Transverse colon (tissue), 4 donors: ENCODE results near the gene ACSF3. TPM values are rescaled to one million over a fixed set of nuclear protein-coding genes. Genes with fewer than 3 reads are reported as not detected.

Experiments
- DNase-seq: peaks from one replicate; pipeline ENCODE4 v3.0.0-alpha.2; 2019
- H3K27ac ChIP-seq, 4 donors: fragments of 200-600 bp; sonication (generic); 2 replicates each; pipeline ENCODE4 v1.5.1; 2016 to 2018; ENCODE audit warnings: inconsistent platforms in 4 of 4
- H3K27me3 ChIP-seq: fragments of 200-600 bp; sonication (generic); 2 replicates; pipeline ENCODE4 v1.5.1; 2017; ENCODE audit warnings: inconsistent platforms
- H3K36me3 ChIP-seq, 4 donors: fragments of 200-600 bp; sonication (generic); 2 replicates each; pipeline ENCODE4 v1.5.1; 2017 to 2019; ENCODE audit warnings: inconsistent platforms in 4 of 4
- H3K4me1 ChIP-seq, 4 donors: fragments of 200-600 bp; sonication (generic); 2 replicates each; pipeline ENCODE4 v1.5.1; 2017 to 2020; ENCODE audit warnings: inconsistent platforms in 4 of 4
- H3K4me3 ChIP-seq, 4 donors: fragments of 200-600 bp; sonication (generic); 1 replicate in 1 of 4; 2 replicates in 3 of 4; pipeline versions ENCODE4 v1.5.1 to v1.6.1; 2017 to 2019; ENCODE audit warnings: inconsistent platforms in 4 of 4
- H3K9me3 ChIP-seq, 2 donors: fragments of 200-600 bp; sonication (generic); 2 replicates each; pipeline ENCODE4 v1.5.1; 2017 to 2019; ENCODE audit warnings: inconsistent platforms in 2 of 2
- EP300 ChIP-seq: sonication (generic); formaldehyde crosslinking; IDR thresholded peaks from one replicate; pipeline ENCODE4 v1.6.1; 2017; ENCODE audit warnings: antibody characterized with exemption, low read depth
- POLR2A ChIP-seq: fragments of 450-650 bp; IDR thresholded peaks from one replicate; pipeline ENCODE4 v1.6.1; 2016; ENCODE audit warnings: antibody characterized with exemption, mild to moderate bottlenecking, moderate library complexity
- POLR2AphosphoS5 ChIP-seq, 3 donors: sonication (generic); formaldehyde crosslinking; IDR thresholded peaks; one replicate each; pipeline ENCODE4 v1.6.1; 2016; ENCODE audit warnings: antibody characterized with exemption in 3 of 3
- WGBS, 2 donors: methylation state at CpG; one replicate each; pipeline ENCODE4 v1.1.5; 2018; ENCODE audit warnings: low coverage in 1 of 2; 5-methylcytosine and 5-hydroxymethylcytosine counted together
- in situ Hi-C, 4 donors: fragments of 200-750 bp; cut with MboI; loops; one replicate each; pipeline versions ENCODE4 v1.15.0 to v1.15.1; 2017; ENCODE audit warnings: low sequenced_read_pairs in 3 of 4, low pct_ligation_motif_present in 1 of 4, low pct_unique_long_range_greater_than_20kb in 1 of 4
- intact Hi-C: fragments of 100-400 bp; cut with DNase I; formaldehyde crosslinking; loops from one replicate; pipeline ENCODE4 v1.15.1; 2023; ENCODE audit warnings: low total_unique reads
- total RNA-seq, 4 donors: library from RNA; depleted of rRNA; stranded (reverse); fragments of >200 nt; gene quantifications; one replicate each; pipeline ENCODE4 v1.1.0, GENCODE V29; 2016
- TF ChIP-seq, protein P1 (sequence below), 5 experiments: fragments of 200-600 bp in 3 of 5; fragments of 450-650 bp in 2 of 5; sonication (generic) in 3 of 5; IDR thresholded peaks; 1 replicate in 2 of 5; 2 replicates in 3 of 5; pipeline ENCODE4 v1.5.1; 2016 to 2017; ENCODE audit warnings: antibody characterized with exemption in 5 of 5, inconsistent platforms in 3 of 5, mild to moderate bottlenecking in 2 of 5, moderate library complexity in 1 of 5

The ACSF3 gene
- total RNA-seq, 4 donors from 2014 or later, result 54.5 to 120 (median 75.8) TPM

DNA sequence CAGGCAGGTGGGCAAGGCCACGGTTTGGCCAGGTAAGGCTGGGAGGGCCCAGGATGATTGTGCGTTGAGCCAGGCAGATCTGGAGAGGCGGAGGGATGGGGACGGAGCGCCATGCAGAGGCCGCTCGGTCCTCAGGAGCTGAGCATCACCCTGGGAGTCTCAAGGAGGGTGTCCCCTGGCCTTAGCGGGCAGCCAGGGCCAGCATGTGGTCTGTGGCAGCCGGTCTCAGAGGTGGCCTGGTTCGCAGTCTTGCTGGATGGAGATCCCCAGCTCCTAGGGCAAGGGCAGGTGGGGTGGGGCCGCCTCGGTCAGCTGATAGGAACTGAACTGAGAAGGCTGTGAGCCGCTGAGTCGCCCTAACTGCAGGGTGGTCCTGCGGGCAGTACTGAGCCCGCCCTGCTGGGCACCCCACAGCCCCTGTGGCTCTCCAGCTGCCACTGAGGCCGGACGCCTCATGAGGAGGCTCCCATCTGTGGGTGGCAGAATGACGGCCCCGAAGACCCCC is 66.2 kb downstream of the ACSF3 start:
- whole genome bisulfite sequencing, 2 donors, result 87% methylated on average over 20 of the region's 20 CpGs; no CpG with 5 or more reads in 1 of the 2 donors
- DNase-seq, result no peak
- TF ChIP-seq POLR2A, result no peak
- TF ChIP-seq, protein P1, sequence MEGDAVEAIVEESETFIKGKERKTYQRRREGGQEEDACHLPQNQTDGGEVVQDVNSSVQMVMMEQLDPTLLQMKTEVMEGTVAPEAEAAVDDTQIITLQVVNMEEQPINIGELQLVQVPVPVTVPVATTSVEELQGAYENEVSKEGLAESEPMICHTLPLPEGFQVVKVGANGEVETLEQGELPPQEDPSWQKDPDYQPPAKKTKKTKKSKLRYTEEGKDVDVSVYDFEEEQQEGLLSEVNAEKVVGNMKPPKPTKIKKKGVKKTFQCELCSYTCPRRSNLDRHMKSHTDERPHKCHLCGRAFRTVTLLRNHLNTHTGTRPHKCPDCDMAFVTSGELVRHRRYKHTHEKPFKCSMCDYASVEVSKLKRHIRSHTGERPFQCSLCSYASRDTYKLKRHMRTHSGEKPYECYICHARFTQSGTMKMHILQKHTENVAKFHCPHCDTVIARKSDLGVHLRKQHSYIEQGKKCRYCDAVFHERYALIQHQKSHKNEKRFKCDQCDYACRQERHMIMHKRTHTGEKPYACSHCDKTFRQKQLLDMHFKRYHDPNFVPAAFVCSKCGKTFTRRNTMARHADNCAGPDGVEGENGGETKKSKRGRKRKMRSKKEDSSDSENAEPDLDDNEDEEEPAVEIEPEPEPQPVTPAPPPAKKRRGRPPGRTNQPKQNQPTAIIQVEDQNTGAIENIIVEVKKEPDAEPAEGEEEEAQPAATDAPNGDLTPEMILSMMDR (IDR thresholded peaks at IDR 0.05), result no peak
- no peak for TF ChIP-seq EP300
- TF ChIP-seq POLR2AphosphoS5 (IDR thresholded peaks at IDR 0.05), result no peak
- intact Hi-C loops, result no loop called here
- Histone ChIP-seq H3K27ac (no peak overlapping the region), H3K4me3 (no peak overlapping the region), H3K4me1 (peaks cover 6 to 13% (median 8%) of the 10 kb centered on the region in 4 donors), H3K27me3 (peaks cover 14% of the 10 kb centered on the region), H3K36me3 (no peaks in the 10 kb centered on the region), H3K9me3 (no peaks in the 10 kb centered on the region)
- in situ Hi-C loops, result loop anchor here in 2 of 4 donors (25.0 kb wide), 1 partner anchor 223 kb away; no protein-coding TSS in a partner anchor

DNA sequence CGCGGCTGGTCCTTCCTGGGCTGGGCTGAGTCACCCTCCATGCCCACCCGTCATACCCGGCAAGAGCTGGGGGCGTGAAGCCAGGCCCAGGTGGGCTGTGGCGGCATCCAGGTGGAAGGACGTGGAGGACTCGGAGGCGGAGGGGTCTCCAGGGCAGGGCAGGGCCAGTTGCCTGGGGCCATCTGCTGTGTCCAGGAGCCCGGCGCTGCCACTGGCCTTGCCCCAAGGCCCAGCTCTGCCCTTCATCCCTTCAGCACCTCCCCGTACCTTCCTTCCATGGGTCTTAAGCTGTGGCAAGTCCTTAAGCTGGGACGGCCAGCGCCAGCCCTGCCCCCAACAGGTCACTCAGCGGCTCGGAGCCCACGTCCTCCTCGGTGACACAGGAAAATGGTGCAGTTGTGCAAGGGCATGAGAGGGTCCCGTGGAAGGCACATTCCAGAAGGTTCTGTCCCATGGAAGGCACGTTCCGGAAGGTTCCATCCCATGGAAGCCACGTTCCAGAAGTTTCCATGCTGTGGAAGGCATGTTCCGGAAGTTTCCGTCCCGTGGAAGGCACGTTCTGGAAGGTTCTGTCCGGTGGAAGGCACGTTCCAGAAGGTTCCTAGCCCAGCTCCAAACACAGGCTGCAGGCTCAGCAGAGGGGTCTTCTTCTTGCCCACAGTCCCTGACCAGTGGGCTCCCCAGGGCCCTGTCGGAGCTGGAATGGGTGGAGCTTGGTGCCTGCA is 67.5 kb downstream of the ACSF3 start:
- in situ Hi-C loops (loop anchor here in 2 of 4 donors (25.0 kb wide), 1 partner anchor 224 kb away; no protein-coding TSS in a partner anchor), intact Hi-C loops (no loop called here)
- TF ChIP-seq, protein P1 (IDR thresholded peaks at IDR 0.05), result no peak
- no peak for TF ChIP-seq POLR2A
- TF ChIP-seq EP300, result no peak
- no peak for TF ChIP-seq POLR2AphosphoS5 (IDR thresholded peaks at IDR 0.05)
- no peaks in the 10 kb centered on the region for H3K36me3 ChIP-seq
- 86% methylated on average over 26 of the region's 29 CpGs; no CpG with 5 or more reads in 1 of the 2 donors for WGBS, 2 donors
- H3K27me3 ChIP-seq, result peaks cover 10% of the 10 kb centered on the region
- DNase-seq, result no peak
- peaks cover 0 to 4% (median under 1%) of the 10 kb centered on the region in 4 donors for H3K4me1 ChIP-seq
- H3K27ac ChIP-seq, result no peak overlapping the region
- H3K4me3 ChIP-seq, result no peak overlapping the region
- no peaks in the 10 kb centered on the region for H3K9me3 ChIP-seq

DNA sequence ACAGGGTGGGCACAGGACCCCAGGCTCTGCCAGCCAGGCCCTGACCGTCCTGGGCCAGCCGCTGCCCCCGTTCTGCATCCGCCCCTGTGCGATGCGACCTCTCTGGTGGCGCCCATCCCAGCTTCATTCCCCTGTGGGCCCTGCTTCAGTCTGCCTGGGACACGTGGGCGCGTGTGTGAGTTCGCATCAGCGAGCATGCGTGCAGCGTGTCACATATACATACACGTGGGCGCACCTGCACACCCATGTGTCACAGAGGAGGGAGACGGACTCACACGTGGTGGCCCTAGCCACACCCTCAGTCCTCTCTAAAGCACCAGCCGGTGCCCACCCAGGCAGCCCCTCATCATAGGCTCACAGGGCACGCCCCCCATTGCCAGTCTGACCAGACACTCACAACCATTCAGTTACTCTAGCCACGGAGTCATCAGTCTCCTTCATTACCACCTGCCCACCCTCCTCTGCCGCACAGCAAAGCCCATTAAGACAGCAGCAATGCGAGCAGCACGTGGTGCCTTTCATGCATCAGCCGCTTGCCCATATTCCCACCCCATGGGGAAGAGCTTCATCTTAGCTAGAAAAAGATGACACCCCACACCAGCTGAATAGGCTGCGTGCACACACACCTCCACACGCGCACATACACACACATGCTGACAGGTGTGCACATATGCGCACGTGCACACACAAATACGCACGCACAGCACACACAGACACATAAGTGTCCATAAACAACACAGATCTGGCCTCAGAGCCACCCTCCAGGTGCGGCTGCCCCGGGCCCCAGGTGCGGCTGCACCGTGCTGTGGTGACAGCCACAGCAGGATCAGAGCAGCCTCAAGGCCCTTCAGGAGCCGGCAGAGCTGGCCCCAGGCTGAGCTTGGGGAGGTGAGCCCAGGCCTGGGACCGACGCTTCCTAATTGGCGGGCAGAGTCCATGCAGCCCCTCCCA is 68.4 kb downstream of the ACSF3 start:
- no peak for DNase-seq
- Histone ChIP-seq H3K4me3 (no peak overlapping the region), H3K27me3 (peaks cover 9% of the 10 kb centered on the region), H3K36me3 (no peaks in the 10 kb centered on the region), H3K9me3 (no peaks in the 10 kb centered on the region), H3K4me1 (peaks cover 0 to 2% (median 2%) of the 10 kb centered on the region in 4 donors), H3K27ac (no peak overlapping the region)
- intact Hi-C loops, result no loop called here
- no peak for TF ChIP-seq POLR2A
- TF ChIP-seq EP300, result no peak
- no peak for TF ChIP-seq POLR2AphosphoS5 (IDR thresholded peaks at IDR 0.05)
- TF ChIP-seq, protein P1 (IDR thresholded peaks at IDR 0.05), result no peak
- in situ Hi-C loops, result loop anchor here in 2 of 4 donors (25.0 kb wide), 1 partner anchor 225 kb away; no protein-coding TSS in a partner anchor
- 74% methylated on average over 38 of the region's 40 CpGs; no CpG with 5 or more reads in 1 of the 2 donors for WGBS, 2 donors
